ENCODE measurements around the gene MBD3L1. TPM values are rescaled to one million over a fixed set of nuclear protein-coding genes. Genes with fewer than 3 reads are reported as not detected.
A peak's percentile ranks its signal among the peaks of the same experiment; 100 is the strongest.

Gene MBD3L1
- not detected in 2 replicates for total RNA-seq

DNA sequence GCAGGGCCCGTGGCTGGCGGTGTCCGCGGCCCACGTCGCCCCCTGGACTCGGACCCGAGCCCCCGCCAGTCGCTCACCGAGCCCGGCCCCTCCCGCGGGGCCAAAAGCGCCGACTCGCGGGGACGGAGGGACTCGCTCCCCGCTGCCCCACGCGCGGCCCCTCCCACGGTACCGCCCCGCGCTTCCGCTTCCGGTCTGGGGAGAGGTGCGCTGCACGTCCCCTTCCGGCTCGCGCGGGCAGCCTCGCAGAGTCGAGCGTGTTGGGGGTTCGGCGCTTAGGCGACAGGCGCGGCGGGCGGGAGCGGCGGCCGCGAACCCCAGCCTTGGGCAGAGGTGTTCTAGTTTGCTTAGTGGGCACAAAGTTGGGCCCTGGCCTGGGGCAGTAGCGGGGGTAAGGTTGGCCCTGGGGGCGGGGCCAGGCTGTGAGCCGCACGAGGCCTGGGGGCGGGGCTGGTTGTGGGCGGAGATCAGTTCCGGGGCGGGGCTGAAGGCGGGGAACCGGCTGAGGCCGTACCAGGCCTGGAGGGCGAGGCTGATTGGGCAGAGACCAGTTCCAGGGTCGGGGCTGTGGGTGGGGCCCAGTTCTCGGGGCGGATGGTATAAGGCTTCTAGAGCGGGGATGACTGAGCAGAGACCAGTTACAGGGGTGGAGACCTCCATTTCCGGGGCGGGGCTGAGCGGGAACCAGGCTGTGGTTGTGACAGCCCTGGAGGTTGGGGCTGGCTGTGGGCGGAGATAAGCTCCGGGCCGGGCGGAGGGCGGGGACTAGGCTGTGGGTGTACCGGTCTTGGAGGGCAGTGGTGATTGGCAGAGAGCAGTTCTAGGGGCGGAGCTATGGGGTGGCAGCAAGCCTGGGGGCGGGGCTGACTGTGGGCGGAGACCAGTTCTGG lies at the start of gene MBD3L1, which contains the start of gene ZNF558:
MBD3L1 (plus strand) TSS at position 246 of the 890 bp plus-strand sequence. CDS start 10,302 bp downstream, outside the sequence.
ZNF558 (minus strand) TSS at position 173 of the 890 bp plus-strand sequence. CDS start 9,645 bp downstream, outside the sequence.
- DNase-seq (ENCODE audit: low read depth), result peak; percentile 93

DNA sequence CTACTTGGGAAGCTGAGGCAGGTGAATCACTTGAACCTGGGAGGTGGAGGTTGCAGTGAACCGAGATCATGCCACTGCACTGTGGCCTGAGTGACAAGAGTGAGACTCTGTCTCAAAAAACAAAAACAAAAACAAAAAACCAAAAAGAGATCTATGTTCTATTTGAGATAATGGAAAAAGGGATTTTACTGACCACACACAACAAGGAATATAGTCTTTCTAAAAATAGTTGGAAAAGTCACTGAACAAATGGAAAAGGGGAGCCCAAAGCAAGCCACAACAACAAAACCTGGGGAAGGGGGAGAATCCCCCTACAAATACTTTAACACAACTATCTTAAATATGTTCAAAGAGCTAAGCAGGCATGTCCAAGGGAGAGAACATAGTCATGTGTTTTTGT lies 37.4 kb upstream of the MBD3L1 start:
- no peak for DNase-seq (ENCODE audit: low read depth)

GRCh38 chr19:8806661-8807060 lies 25.5 kb upstream of the MBD3L1 start:
- peak; percentile 13 for DNase-seq (ENCODE audit: low read depth)

DNA sequence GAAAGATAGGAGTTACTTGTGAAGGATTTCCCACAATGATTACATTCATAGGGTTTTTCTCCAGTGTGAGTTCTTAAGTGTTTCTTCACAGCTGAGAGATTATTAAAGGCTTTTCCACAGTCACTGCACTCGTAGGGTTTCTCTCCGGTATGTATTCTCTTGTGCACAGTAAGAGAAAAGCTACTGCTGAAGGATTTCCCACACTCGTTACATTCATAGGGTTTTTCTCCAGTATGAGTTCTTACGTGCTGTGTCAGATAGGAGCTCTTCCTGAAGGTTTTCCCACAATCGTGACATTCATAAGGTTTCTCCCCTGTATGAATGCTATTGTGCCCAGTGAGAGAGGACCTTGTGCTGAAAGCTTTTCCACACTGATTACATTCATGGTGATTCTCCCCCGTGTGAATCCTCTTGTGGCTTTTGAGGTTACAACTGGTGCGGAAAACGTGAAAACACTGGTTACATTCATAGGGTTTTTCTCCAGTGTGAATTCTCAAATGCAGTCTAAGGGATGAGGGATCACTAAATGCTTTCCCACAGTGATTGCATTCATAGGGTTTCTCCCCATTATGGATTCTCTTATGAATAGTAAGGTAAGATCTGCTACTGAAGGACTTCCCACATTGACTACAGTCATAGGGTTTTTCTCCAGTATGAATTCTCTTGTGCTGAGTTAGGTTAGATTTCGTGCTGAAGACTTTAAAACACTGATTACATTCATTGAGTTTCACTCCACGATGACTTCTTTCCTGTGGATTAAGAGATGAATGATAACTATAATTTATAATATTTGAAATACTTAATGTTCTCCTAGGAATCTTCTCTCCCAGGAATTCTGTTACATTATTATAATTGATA lies 20.6 kb upstream of the MBD3L1 start:
- no peak for DNase-seq (ENCODE audit: low read depth)

GRCh38 chr19:8814176-8814575 lies 18.0 kb upstream of the MBD3L1 start:
- DNase-seq (ENCODE audit: low read depth), result no peak

DNA sequence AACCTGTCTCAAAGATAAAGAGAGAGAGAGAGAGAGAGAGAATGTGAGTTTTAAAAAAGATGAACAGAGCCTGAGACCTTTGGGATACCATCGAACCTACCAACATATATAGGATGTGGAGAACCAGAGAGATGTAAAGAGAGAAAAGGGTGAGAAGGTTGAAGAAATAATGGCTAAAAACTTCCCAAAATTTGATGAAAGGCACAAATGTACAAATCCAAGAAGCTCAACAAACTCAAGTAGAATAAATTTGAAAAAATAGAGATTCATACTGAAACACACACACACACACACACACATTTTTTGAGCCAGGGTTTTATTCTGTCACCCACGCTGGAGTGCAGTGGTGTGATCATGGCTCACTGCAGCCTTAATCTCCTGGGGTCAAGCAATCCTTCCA lies 16.4 kb upstream of the MBD3L1 start:
- no peak for DNase-seq (ENCODE audit: low read depth)

GRCh38 chr19:8820234-8820633 lies 11.9 kb upstream of the MBD3L1 start:
- DNase-seq (ENCODE audit: low read depth), result no peak

GRCh38 chr19:8821748-8822241 lies 10.4 kb upstream of the MBD3L1 start:
- DNase-seq (ENCODE audit: low read depth), result no peak

- no peak for DNase-seq (ENCODE audit: low read depth)
Measured at GRCh38 chr19:8826371-8826770, 5.8 kb upstream of the MBD3L1 start.

GRCh38 chr19:8827277-8827676 lies 4.9 kb upstream of the MBD3L1 start:
- DNase-seq (ENCODE audit: low read depth), result no peak

DNA sequence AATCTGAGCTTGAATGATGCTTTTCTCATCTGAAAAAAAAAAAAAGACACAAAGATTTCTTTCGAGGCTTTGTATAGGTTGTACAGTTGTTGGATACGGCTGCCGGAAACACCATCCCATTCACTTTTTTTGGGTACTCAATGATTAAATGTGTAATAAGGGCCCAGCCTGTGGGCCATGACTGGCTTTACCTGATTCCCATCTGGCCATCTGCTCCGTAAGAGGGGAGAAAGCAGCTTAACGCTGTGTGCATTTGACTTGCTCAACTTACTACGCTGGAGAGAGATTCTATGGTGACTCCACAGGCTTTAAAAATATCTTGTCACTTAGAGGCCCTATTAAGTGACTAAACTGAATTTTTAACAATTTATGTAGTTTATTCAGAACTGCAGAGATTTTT lies 804 bp upstream of the MBD3L1 start:
- no peak for DNase-seq (ENCODE audit: low read depth)

DNA sequence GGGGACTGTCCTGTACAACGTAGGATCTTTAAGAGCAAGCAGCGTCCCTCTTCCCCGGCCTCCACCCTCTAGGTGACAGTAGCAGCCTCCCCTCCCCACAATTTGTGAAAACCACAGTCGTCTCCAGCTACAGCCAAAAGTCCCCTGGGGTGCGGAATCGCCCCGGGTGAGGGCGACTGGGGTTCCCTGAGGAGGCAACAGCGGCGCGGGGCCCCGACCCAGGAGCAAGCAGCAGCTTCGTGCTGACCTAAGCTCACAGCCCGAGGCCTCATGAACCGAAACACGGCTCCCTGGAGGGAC lies 395 bp upstream of the MBD3L1 start:
- DNase-seq (ENCODE audit: low read depth), result no peak

DNA sequence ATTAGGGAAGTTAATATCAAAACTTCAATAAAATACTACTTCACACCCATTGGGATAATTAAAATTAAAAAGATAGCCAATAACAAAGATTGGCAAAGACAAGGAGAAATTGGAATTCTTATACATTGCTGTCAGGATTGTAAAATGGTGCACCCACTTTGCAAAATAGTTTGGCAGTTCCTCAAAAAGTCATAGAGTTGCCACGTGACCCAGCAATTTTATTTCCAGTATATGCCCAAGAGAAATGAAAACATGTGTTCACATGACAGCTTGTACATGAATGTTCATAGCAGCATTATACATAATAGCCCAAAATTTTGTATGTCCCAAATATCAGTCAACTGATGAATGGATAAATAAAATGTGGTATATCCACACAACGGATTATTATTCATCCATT lies 3.3 kb downstream of the MBD3L1 start:
- DNase-seq (ENCODE audit: low read depth), result no peak

DNA sequence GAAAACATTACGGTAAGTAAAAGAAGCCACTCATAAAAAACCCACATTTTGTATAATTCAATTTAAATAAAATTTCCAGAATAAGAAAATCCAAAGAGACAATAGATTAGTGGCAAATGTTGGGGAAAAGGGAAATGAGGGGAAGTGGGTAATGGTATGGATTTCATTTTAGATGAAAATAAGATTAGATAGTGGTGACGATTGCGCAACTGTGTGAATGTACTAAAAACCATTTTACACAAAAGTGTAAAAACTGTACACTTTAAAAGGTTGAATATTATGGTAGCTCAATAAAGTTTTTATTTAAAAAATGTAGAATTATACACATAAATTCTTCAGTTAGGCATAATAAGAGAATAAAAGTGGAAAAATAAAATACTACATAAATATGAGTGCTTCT lies 3.7 kb downstream of the MBD3L1 start:
- no peak for DNase-seq (ENCODE audit: low read depth)

DNA sequence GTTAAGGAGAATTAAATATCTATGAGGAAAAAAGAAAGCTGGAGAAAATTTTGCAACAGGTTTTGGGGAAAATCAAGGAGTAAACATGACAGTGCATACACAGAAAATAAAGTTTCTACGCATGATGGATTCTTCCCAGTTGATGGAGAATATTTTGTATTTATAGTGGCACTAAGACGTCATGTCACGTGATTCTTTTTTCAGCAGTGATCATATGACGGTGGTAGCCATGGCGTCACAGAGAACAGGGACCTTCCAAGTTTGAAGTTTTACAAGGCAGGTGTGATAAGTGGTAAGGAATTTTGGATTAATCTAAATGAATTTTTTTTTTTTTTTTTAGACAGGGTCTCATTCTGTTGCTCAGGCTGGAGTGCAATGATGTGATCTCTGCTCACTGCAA lies 8.5 kb downstream of the MBD3L1 start:
- DNase-seq (ENCODE audit: low read depth), result no peak

GRCh38 chr19:8846819-8847218 lies 14.6 kb downstream of the MBD3L1 start:
- no peak for DNase-seq (ENCODE audit: low read depth)

- DNase-seq (ENCODE audit: low read depth), result no peak
Measured at GRCh38 chr19:8849232-8849631, 17.1 kb downstream of the MBD3L1 start.

GRCh38 chr19:8850488-8850887 lies 18.3 kb downstream of the MBD3L1 start:
- no peak for DNase-seq (ENCODE audit: low read depth)

DNA sequence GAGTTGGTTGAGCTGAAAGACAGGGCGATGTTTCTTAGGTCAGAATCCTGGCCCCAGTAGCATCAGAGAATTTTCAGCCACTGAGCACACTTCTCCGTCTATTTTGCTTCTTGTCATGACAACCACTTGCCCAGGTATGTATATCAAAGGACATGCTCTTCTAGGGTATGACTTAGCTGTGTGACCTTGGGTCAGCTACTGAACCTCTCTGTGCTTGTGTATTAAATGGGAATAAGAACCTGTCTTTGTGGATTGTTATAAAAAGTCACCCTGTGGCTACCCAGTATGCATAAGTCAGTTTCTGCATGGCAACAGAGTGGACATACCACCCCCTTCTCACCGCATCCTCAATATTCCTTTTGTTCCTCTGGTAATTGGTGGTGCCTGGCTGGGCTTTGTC lies 26.1 kb downstream of the MBD3L1 start:
- DNase-seq (ENCODE audit: low read depth), result no peak

GRCh38 chr19:8866344-8866743 lies 34.2 kb downstream of the MBD3L1 start:
- DNase-seq (ENCODE audit: low read depth), result no peak

GRCh38 chr19:8877854-8878705 lies 45.9 kb downstream of the MBD3L1 start:
- DNase-seq (ENCODE audit: low read depth), result no peak

Measured in renal cortical epithelial cell (primary cell).